ENCODE measurements around the gene FAM204A. TPM values are rescaled to one million over a fixed set of nuclear protein-coding genes. Genes with fewer than 3 reads are reported as not detected.

FAM204A gene
- total and polyA plus RNA-seq, 10 of the 15 experiments (the other 5 are each of a cell fraction or from before 2014, with no cell fraction given), result 24.5 to 96.0 (median 67.6) TPM

GRCh38 chr10:118342638-118343020, 505 bp upstream of the FAM204A start:
- H3K79me2 ChIP-seq (ENCODE audit: control insufficient read depth, insufficient read depth, low read length), result peaks cover 33% of the 10 kb centered on the region
- H3K4me2 ChIP-seq (ENCODE audit: control insufficient read depth, insufficient read depth), result peak overlapping the region; percentile 52
- POLR2A ChIA-PET, result interaction anchor here (0.6 kb wide), 1 partner anchor 662 kb away, joined by 3 read pairs; no protein-coding TSS in a partner anchor
- TF ChIP-seq, protein P1, sequence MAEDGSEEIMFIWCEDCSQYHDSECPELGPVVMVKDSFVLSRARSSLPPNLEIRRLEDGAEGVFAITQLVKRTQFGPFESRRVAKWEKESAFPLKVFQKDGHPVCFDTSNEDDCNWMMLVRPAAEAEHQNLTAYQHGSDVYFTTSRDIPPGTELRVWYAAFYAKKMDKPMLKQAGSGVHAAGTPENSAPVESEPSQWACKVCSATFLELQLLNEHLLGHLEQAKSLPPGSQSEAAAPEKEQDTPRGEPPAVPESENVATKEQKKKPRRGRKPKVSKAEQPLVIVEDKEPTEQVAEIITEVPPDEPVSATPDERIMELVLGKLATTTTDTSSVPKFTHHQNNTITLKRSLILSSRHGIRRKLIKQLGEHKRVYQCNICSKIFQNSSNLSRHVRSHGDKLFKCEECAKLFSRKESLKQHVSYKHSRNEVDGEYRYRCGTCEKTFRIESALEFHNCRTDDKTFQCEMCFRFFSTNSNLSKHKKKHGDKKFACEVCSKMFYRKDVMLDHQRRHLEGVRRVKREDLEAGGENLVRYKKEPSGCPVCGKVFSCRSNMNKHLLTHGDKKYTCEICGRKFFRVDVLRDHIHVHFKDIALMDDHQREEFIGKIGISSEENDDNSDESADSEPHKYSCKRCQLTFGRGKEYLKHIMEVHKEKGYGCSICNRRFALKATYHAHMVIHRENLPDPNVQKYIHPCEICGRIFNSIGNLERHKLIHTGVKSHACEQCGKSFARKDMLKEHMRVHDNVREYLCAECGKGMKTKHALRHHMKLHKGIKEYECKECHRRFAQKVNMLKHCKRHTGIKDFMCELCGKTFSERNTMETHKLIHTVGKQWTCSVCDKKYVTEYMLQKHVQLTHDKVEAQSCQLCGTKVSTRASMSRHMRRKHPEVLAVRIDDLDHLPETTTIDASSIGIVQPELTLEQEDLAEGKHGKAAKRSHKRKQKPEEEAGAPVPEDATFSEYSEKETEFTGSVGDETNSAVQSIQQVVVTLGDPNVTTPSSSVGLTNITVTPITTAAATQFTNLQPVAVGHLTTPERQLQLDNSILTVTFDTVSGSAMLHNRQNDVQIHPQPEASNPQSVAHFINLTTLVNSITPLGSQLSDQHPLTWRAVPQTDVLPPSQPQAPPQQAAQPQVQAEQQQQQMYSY (CRISPR knock-in tag; IDR thresholded peaks at IDR 0.05), result no peak
- TF ChIP-seq KLF5 (IDR thresholded peaks at IDR 0.05; ENCODE audit: partially characterized antibody) (no peak), RAD51 (IDR thresholded peaks at IDR 0.05) (no peak), JUND (IDR thresholded peaks at IDR 0.05; ENCODE audit: low read depth, low read length) (no peak), MXI1 (IDR thresholded peaks at IDR 0.05; ENCODE audit: low read depth, low read length) (no peak), ZBTB33 (IDR thresholded peaks at IDR 0.05) (no peak), CTCF (IDR thresholded peaks at IDR 0.05 in 2 of 3, conservative IDR thresholded peaks at IDR 0.05 in 1 of 3; ENCODE audit: control insufficient read depth in 2 of 3, extremely low read depth in 1 of 3, insufficient read depth in 1 of 3, low read depth in 3 of 3, low read length in 3 of 3) (no peak), BCLAF1 (IDR thresholded peaks at IDR 0.05) (no peak)
- ATAC-seq (peak; percentile 7), FAIRE-seq (no peak), DNase-seq (ENCODE audit: low read depth, low spot score) (no peak)
- SMC1A ChIA-PET (ENCODE audit: uncharacterized antibody, unreplicated experiment), result interaction anchor here (0.7 kb wide), 1 partner anchor 776 kb away, joined by 3 read pairs; no protein-coding TSS in a partner anchor
- WGBS (ENCODE audit: insufficient coverage, insufficient replicate concordance, low lambda C conversion rate, missing lambda C conversion rate), result 56% methylated on average over 7 of the region's 7 CpGs
- no peaks in the 10 kb centered on the region for H3K27me3 ChIP-seq (replicated peaks in 1 of 2; ENCODE audit: control insufficient read depth in 2 of 2, insufficient read depth in 2 of 2, low read length in 1 of 2)
- no peaks in the 10 kb centered on the region for H3K4me1 ChIP-seq (ENCODE audit: control insufficient read depth, insufficient read depth, low read length)
- no peaks in the 10 kb centered on the region for H3K36me3 ChIP-seq (ENCODE audit: control insufficient read depth in 2 of 2, insufficient read depth in 2 of 2, low read length in 1 of 2)
- no peaks in the 10 kb centered on the region; the same call in 2 of the 3 replicates for H3K9me3 ChIP-seq (replicated peaks; ENCODE audit: control insufficient read depth, insufficient read depth, low read length)
- in situ Hi-C loops (cut with MboI), result no loop called here
- BruUV-seq (replicated peaks), result no TSS peak
- no peaks in the 10 kb centered on the region for H4K20me1 ChIP-seq (ENCODE audit: control insufficient read depth, insufficient read depth)
- CTCF ChIA-PET, result no interaction called here
- H2AFZ ChIP-seq (ENCODE audit: control insufficient read depth, low read depth, low read length), result peak overlapping the region; percentile 86
- peak overlapping the region; percentile 8; the same call in 1 of the 2 replicates for H3K9ac ChIP-seq (ENCODE audit: control insufficient read depth, insufficient read depth, low read length)
- no peak overlapping the region for H3K27ac ChIP-seq (ENCODE audit: control insufficient read depth, insufficient read depth)
- RAD21 ChIA-PET (ENCODE audit: unreplicated experiment), result no interaction called here
- intact Hi-C loops (cut with micrococcal nuclease; ENCODE audit: unreplicated experiment), result no loop called here
- H3K4me3 ChIP-seq, result peak overlapping the region; percentile 94
